Erythroblast (primary cell): ENCODE measurements around the gene MTHFR.

ENCODE experiments used
- GATA1 ChIP-seq: IDR thresholded peaks from 2 replicates; pipeline ENCODE4 v1.6.1; 2011; ENCODE audit warnings: low read depth, mild to moderate bottlenecking, control low read depth, low read length, moderate library complexity
- POLR2A ChIP-seq: IDR thresholded peaks from 2 replicates; pipeline ENCODE4 v1.6.1; 2011; ENCODE audit warnings: mild to moderate bottlenecking, low read length

- no peak for TF ChIP-seq POLR2A
- TF ChIP-seq GATA1, result no peak
Observed at GRCh38 chr1:11833497-11833896, 27.7 kb upstream of the MTHFR start.
